HUDEP-2 (cell line): ENCODE measurements around the gene ZBTB14.
A peak's percentile ranks its signal among the peaks of the same experiment; 100 is the strongest.

Source experiments
- DNase-seq, 76 experiments: peaks; one replicate each; lab custom pipeline; 2025; ENCODE audit not compliant: unreplicated experiment in 76 of 76; lab: John Stamatoyannopoulos, UW

ZBTB14 gene

GRCh38 chr18:5295231-5295920 lies at the start of gene ZBTB14:
Gene ZBTB14, minus strand, starts transcription at chr18:5295726. Its CDS starts 2,480 bp downstream, at chr18:5293246.
- peak in 20 of 76 experiments; percentile 6 to 66 (median 32) for DNase-seq

GRCh38 chr18:5339202-5339834 lies 43.8 kb upstream of the ZBTB14 start:
- no peak for DNase-seq

GRCh38 chr18:5334456-5335075 lies 39.0 kb upstream of the ZBTB14 start:
- DNase-seq = no peak

- DNase-seq = no peak
These were observed 22.7 kb upstream of the ZBTB14 start for GRCh38 chr18:5318061-5318700.

- no peak for DNase-seq
These were observed 21.7 kb upstream of the ZBTB14 start for GRCh38 chr18:5317186-5317585.

- no peak for DNase-seq
These were observed 20.3 kb upstream of the ZBTB14 start for GRCh38 chr18:5315838-5316237.

- no peak for DNase-seq
These were observed 15.9 kb upstream of the ZBTB14 start for GRCh38 chr18:5311301-5311989.

GRCh38 chr18:5309888-5310470 lies 14.5 kb upstream of the ZBTB14 start:
- DNase-seq = no peak

GRCh38 chr18:5305835-5306234 lies 10.3 kb upstream of the ZBTB14 start:
- no peak for DNase-seq

GRCh38 chr18:5304232-5304631 lies 8.7 kb upstream of the ZBTB14 start:
- DNase-seq = no peak

- DNase-seq = no peak
These were observed 8.1 kb upstream of the ZBTB14 start for GRCh38 chr18:5303636-5304035.

GRCh38 chr18:5302606-5303005 lies 7.1 kb upstream of the ZBTB14 start:
- no peak for DNase-seq

GRCh38 chr18:5300476-5301010 lies 5.0 kb upstream of the ZBTB14 start:
- DNase-seq = no peak

GRCh38 chr18:5298156-5298852 lies 2.8 kb upstream of the ZBTB14 start:
- DNase-seq = no peak

GRCh38 chr18:5297597-5297996 lies 2.1 kb upstream of the ZBTB14 start:
- DNase-seq = no peak

- DNase-seq = peak in 45 of 76 experiments; percentile 1 to 75 (median 33)
These were observed 1.3 kb upstream of the ZBTB14 start for GRCh38 chr18:5296706-5297320.

GRCh38 chr18:5295981-5296705 lies 617 bp upstream of the ZBTB14 start:
- peak in 75 of 76 experiments; percentile 2 to 97 (median 75) for DNase-seq

GRCh38 chr18:5294457-5295230 lies 882 bp downstream of the ZBTB14 start:
- DNase-seq = peak in 30 of 76 experiments; percentile 0 to 77 (median 17)
